GM18520 (cell line): ENCODE measurements around the gene EFHB.
"Not testable (repeated sequence)": the region's sequence is repeated elsewhere in the genome, so short reads cannot be mapped to it uniquely, and the experiment has no call there.

Experiments
- ATAC-seq: cut with Tn5 transposase; IDR thresholded peaks from one replicate; pipeline ENCODE4 v1.9.1; 2021; ENCODE audit not compliant: unreplicated experiment

EFHB gene

DNA sequence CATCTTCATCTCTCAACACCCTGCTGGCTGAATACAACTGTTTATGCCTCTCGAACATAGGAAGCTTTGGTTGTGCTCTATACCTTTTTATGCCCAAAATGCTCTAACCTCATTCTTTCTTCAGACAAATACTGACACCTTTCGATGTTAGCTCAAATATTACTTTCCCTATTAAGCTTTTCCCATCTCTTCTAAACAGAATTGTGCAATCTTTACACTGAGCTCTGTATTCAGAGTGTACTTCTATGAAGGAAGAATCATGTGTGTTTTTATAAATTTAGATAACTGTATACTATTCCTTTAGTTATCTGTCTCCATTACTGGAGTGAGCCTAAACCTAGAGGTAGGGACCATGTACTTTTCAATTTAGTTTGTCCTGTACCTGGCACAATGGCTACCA is 1.6 kb downstream of the EFHB start:
- ATAC-seq, result no peak

DNA sequence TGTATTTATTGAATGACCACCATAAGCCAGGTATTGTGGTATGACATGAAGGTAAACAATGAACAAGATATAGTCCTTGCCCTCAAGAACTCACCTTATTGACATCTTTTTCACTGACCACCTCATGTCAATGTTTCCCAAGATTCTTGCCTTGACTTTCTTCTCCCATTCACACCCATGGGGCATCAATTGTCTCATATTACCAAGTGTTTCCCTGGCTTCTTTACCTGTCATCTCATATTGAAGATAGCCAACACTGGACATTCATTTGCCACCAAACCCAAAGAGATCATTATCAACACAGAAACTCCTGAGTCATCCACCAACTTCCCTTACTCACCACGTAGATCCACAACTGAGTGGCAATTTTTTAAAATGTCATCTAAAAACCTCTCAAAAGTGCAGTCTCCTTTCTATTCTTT is 2.2 kb downstream of the EFHB start:
- peak; percentile 46 for ATAC-seq

DNA sequence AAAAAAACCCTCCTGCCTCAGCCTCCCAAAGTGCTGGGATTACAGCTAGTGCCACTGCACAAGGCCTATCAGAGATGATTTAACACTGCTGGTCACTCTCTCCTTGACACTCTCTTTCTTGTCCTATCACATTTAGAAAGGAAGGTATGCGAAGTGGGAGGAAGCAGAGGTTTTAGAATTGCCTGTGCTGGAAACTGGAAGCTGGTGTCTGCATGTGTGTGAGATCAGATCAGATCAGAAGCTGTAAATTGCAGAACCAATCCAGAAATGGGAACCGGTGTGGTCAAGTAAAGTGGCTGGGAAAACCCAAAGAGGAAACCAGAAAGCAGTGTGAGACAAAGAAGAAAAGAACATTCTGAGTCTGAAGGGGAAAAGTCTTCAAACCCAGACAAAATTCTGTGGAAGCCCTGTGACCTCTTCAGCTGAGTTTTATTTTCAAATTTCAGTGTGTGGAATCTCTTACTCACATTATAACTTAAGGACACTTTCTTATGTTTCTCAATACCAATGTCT is 2.8 kb downstream of the EFHB start:
- peak; percentile 74 for ATAC-seq

DNA sequence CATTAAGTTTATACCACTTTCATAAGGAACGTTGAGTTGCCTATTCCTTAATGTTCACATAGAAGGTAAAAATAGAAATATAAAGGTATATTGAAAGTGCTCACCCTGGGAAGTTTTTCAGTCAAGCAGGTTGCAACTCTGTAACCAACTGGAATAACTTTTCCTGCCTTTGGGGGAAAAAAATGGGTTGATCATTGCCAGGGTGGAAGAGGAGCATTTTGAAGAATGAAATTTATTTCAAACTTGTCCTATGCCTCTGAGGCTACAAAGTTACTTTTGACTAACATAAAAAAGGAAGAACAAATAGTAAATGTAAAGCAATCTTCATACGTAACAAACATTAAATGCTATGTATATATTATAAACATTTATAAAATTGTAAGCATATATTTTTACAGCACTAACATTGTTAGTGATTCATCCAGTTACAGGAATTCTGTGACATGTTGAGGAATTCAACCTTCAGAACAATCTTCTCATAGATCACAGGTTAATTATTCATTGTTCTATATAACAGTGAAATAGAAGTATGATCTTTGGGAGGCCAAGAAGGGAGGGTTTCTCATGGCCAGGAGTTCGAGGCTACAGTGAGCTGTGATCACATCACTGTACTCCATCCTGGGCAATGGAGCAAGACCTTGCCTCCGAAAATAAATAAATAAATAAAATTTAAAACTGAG is 13.5 kb downstream of the EFHB start:
- ATAC-seq, result no peak

DNA sequence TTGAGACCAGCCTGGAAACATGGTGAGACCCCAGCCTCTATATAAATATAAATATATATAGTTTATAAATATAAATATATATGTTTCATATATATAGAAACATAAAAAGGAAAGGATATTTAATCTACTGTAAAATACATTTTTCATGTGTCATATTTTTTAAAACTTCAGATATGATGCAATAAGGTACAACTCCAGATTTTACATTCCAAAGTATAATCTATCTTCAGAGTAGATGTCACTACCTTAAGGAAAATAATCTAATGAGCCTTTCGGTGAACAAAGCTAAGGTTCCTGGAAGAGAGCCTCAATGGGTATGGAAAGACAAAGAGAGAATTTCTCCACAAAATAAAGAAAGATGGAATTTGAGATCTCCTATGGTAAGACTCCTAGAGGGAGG is 16.9 kb downstream of the EFHB start:
- ATAC-seq, result no peak

DNA sequence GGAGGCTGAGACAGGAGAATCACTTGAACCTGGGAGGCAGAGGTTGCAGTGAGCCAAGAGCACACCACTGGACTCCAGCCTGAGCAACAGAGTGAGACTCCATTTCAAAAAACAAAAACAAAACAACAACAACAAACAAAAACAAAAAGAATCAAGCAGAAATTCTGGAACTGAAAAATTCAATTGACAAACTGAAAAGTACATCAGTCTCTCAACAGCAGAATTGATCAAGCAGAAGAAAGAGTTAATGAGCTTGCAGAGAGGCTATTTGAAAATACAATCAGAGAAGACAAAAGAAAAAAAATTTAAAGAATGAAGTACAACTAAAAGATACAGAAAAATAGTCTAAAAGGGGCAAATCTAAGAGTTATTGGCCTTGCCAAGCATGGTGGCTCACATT is 22.6 kb downstream of the EFHB start:
- no peak for ATAC-seq

DNA sequence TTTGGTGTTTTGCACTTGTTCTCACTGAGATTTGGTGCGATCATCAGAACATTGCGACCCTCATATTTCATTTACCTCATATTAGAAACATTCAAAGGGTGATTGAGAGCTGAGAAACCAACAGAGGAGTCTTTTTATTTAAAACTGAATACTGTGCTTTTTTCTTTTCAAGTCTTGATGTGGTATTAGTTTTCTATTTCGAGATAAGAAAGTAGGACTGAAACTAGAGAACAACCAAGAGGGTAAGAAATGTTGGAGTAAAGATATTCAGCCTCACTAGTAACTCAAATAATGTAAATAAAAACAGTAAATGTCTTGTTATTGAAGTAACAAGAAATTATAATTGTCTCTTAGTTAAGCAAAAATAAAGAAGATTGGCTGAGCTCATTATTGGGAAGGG is 26.5 kb downstream of the EFHB start:
- no peak for ATAC-seq

DNA sequence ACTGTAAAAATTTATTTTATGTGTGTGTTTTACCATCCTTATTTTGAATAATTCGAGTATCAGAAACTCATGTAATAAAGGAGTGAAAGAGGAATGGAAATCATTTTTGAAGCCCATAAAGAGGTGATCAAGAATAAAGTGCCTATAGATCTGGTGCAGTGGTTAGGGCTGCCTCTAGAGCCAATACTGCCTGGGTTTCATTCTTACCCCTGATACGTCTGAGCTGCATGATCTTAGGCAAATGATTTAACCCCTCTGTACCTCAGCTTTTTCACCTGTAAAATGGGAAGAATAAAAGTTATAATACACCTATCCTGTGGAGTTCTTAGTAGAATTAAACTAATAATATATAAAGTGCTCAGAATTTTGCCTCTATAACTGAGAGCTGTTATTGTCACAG is 30.4 kb downstream of the EFHB start:
- no peak for ATAC-seq

DNA sequence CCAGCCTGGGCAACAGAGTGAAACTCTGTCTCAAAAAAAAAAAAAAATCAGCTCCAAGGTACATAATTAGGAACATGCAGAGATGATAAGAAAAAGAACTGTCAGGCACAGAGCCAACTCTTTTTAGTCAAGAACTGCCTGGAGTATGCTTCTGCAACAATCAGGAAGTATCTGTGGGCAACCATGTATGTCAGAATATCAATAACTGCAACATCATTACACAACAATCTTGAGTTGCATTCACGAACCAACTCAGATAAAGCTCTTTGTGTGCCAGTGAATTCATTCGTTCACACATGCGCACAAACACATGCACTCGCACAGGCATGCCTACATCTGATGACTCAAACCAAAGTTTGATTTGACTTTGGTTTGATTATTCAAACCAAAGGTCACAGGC is 32.1 kb downstream of the EFHB start:
- ATAC-seq, result no peak

DNA sequence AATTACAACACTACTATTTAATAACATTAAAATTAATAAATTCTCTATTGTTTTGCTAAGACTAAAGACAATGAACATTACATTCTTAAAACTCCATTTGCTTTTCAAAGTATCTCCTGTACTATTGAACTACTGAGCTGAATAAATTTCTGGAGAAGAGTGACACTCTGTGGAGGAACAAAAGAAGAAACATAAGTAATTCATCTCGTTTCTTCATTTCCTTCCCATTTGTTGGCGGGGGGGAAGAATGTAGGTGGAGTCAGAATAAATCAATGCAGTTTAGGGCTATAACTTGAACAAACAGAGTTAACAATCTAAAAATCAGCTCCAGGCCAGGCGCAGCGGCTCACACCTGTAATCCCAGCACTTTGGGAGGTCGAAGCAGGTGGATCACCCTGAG is 32.7 kb downstream of the EFHB start:
- no peak for ATAC-seq

DNA sequence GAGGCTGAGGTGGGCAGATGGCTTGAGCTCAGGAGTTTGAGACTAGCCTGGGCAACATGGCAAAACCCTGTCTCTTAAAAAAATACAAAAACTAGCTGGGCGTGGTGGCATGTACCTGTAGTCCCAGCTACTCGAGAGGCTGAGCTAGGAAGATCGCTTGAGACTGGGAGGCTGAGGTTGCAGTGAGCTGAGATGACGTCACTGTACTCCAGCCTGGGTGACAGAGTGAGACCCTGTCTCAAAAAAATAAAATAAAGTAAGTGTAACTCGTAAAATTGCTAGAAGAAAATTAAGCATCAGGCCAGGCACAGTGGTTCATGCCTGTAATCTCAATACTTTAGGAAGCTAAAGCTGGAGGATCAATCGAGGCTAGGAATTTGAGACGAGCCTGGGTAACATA is 34.2 kb downstream of the EFHB start:
- ATAC-seq, result not testable (repeated sequence)

DNA sequence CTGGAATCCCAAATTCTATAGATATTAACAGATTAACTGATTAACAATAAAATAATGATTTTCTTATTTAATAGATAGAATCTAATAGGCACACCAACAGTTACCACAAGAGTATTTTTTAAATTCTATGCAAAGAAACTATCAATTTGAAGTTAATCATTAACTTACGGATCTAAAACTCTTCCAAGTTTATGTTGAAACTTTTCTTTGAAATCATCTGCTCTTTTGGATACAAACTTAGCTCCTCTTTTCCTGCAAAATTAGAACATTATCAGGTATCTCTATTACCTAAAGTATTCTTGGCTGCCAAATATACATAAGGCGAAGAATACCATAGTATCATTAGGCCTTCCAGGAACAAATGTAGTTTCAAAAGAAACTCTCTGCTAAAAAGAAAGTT is 34.8 kb downstream of the EFHB start:
- no peak for ATAC-seq

DNA sequence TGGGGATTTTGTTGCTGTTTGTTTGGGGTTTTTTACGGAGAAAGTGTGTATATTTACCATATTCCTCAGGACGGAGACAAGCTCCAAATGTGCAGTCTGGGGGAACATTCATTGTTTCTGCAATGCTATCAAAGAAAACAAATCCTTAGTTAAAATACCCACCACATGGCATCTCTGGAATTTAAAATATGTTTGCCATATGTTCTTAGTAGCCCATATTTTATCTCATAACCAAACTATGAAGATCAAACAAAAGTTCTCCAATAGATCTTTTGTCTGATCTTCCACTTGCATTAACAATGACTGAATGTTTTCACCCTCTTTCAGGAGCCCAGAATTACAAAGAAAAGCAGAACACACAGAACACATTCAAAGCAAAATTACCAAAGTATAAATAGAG is 35.3 kb downstream of the EFHB start:
- ATAC-seq, result no peak

DNA sequence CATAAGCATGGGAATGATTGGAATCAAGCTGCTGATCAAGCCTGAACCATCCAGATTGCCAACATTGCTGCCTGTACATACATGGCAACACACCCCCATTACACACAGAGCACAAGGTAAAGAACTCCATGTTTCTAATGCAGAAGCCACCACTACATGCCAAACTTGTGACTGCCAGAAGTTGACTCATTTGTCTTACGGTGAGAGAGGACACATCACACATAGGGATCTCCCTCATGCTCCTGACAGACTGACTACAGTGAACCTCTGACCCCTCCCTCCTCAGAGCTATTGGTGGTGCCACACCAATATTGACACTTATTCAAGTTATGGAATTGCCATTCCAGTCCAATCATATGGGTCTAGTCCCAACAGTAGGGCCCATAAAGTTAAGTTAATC is 42.3 kb downstream of the EFHB start:
- ATAC-seq, result no peak

DNA sequence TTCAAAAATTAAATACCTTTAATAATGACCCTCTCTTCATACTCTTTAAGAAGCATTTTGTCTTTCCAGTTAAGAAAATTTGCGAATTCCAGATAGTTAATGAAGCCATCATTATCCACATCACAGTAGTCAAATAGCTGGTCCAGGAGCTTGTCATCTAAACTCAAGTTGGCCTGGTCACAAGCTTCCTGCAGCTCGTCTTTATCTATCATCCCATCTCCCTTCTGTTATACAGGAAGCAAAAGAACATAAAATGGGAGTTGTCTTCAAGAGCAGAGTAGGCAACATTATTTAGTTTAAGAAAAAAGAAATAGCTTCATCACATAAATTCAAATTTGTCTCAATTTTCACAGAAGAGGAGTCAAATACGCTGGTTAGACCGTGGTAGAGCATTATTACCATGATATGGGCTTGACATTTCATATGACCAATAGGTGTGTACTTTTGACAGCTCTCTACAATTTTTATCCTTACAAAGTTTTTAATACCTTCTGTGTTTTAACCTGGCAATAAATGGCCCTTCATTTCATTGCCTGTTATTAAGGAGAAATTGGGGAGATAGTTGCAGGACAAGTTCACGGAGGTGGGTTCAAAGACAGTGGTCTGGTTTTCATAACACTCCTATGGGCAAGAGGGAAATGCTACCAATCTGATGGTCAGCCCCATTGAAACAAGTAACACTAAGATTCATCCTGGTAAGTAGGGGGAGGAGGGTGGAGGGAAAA is 45.4 kb downstream of the EFHB start:
- ATAC-seq, result no peak

DNA sequence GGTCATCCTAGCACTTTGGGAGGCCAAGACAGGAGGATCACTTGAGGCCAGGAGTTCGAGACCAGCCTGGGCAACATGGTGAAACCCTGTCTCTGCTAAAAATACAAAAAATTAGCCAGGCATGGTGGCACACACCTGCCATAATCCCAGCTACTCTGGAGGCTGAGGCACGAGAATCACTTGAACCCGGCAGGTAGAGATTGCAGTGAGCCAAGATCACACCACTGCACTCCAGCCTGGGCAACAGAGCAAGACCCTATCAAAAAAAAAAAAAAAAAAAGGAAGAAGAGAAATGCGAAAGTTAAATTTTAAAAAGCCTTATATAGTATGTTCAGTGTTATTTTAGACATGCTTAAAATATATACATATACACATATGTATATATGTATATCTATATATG is 46.9 kb downstream of the EFHB start:
- not testable (repeated sequence) for ATAC-seq

DNA sequence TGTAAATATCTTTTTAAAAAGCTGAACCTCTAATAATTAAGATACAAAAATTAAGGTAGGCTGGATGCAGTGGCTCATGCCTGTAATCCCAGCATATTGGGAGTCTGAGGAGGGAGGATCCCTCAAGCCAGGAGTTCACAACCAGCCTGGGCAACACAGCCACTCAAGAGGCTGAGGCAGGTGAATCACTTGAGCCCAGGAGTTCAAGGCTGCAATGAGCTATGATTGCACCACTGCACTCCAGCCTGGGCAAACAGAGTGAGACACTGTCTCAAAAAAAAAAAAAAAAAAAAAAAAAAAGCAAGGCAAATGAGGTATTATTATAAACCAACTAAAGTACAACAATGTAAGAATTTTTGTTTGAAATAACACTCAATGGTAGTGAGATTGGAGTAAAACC is 47.6 kb downstream of the EFHB start:
- no peak for ATAC-seq

DNA sequence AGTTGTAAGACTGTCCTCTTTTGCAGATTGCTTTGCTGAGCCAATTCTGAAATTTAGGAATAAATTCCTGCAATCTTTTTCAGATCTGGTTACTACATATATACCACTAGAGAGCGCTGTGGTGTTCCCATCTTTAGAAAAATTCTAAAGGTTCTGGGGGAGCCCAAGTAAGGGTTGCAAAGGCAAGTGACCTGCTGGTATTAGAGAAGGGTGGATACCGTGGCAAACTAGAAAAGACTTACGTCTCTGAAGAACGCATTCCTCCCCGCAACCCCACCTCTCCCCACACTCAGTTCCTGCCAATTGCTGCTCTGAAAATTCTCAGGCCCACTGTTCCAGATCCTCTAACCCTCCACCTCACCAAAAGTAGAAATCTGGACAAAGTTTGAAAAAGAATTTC is 48.5 kb downstream of the EFHB start:
- no peak for ATAC-seq

DNA sequence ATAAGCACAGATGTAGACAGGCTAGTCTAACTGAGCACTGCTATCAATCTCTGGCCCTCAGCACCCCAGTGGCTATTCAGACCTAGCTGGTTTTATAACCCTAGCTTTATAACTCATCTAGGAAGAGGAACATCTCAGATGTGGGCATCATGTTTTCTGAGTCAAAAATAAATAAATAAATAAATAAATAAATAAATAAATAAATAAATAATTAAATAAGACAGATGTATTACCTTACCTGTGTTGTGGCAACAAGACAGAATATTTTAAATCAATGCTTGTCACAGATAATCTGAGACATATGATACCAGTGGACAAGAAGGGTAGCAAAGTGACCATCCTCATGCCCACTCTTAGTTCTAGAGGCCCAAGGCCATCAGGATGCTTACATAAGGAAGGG is 52.2 kb downstream of the EFHB start:
- no peak for ATAC-seq

DNA sequence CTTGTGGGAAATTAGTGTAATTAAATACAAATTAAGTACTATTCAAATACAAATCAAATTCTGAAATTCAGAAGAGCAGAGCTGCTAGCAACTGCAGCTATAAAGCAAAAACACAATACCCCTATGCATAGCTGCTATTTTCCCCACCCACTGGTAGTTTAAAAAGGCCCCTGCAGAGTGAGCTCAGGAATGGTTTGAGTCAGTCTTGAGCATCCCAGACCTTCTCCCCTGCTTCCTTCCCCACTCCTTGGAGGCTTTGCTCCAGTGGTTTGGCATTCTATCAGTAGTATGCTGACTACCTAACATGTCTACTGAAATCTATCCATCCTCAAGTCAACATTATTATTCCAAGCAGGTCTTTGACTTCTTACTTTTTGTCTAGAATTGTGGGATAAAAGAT is 53.0 kb downstream of the EFHB start:
- no peak for ATAC-seq

DNA sequence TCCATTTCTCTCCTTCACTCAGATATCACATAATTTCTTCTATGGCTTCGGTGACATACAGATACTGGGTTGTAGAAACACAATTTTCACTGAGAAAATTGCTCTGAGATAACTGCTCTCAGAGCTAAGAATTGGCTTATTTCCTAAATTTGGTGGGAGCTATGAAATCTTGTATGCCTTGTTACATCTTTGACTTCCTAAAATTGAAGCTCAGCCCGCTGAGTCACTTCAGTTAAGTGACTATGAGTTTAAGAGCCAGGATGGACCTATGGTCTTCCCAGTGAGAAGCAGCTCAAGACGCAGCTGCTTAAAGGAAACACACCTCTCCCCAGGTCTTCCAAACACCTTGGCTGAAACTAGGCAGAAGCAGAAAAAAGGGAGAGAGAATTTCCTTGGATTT is 56.4 kb downstream of the EFHB start:
- ATAC-seq, result no peak

DNA sequence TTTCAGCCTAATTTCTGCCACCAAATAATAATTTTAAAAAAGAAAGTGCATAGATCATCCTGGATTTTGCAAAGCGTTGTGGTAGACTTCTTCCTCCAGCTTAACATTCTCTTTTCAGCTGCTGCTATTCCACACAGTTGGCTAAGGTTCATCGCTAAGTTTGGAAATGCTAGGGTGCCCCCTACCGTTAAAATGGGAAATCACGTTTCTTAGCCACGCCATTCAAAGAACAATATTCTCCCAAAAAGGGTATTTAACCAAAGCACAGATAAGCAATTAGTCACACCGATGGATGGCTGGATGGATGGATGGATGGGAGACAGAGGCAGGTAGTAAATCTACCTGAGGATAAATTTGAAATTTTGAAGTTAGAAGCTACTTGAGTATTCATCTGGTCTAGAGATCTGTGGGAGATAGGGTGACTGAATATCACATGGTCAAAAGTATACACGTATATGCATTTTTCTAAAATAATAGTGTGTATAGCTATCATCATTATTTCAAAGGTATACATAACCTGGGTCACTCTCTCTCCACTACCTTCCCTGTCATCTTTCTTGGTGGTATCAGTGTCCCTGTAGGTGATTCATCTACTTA is 67.2 kb downstream of the EFHB start:
- no peak for ATAC-seq
